Measurements from ENCODE around the gene CBX7. TPM values are rescaled to one million over a fixed set of nuclear protein-coding genes. Genes with fewer than 3 reads are reported as not detected.

Gene CBX7
- total RNA-seq, 1 donor from 2014 or later, result 0.71 TPM

- no peak overlapping the region for H3K27ac ChIP-seq
- peaks cover 30% of the 10 kb centered on the region for H3K4me1 ChIP-seq
- no peak overlapping the region for H3K27ac Mint-ChIP-seq
- no peaks in the 10 kb centered on the region for H3K27me3 ChIP-seq
- no peak overlapping the region for H3K4me3 Mint-ChIP-seq
- H3K4me1 Mint-ChIP-seq, result peaks cover 50% of the 10 kb centered on the region
- no peaks in the 10 kb centered on the region for H3K36me3 Mint-ChIP-seq
- no peaks in the 10 kb centered on the region for H3K9me3 ChIP-seq (ENCODE audit: low read depth)
- H4K20me1 ChIP-seq (ENCODE audit: low read depth), result peaks cover 8% of the 10 kb centered on the region
- no peak overlapping the region for H3K9ac ChIP-seq
- no peak overlapping the region for H2AFZ ChIP-seq (replicated peaks)
- H3K27me3 Mint-ChIP-seq (ENCODE audit: insufficient read depth, low read depth), result peaks cover 9% of the 10 kb centered on the region
- TF ChIP-seq CTCF (IDR thresholded peaks at IDR 0.05) (no peak), EZH2phosphoT487 (IDR thresholded peaks at IDR 0.05) (no peak), EZH2 (IDR thresholded peaks at IDR 0.05) (no peak)
- peaks cover 7% of the 10 kb centered on the region for H3K9me3 Mint-ChIP-seq
- H3K4me3 ChIP-seq, result no peak overlapping the region
- DNase-seq (ENCODE audit: low spot score), result no peak
- no peaks in the 10 kb centered on the region for H3K79me2 ChIP-seq (ENCODE audit: low read depth)
- H3K36me3 ChIP-seq, result no peaks in the 10 kb centered on the region
- H3K4me2 ChIP-seq, result peak overlapping the region; percentile 60
- H3F3A ChIP-seq (ENCODE audit: low read depth), result peaks cover 23% of the 10 kb centered on the region
These were observed 20.2 kb downstream of the CBX7 start for GRCh38 chr22:39132281-39132680.

GRCh38 chr22:39130892-39131855, 21.3 kb downstream of the CBX7 start:
- H3K27me3 ChIP-seq, result no peaks in the 10 kb centered on the region
- H3K4me3 Mint-ChIP-seq, result peak overlapping the region; percentile 54
- peak; percentile 89 for DNase-seq (ENCODE audit: low spot score)
- peaks cover 7% of the 10 kb centered on the region for H3K9me3 Mint-ChIP-seq
- H3K4me1 Mint-ChIP-seq, result peaks cover 47% of the 10 kb centered on the region
- H3K27me3 Mint-ChIP-seq (ENCODE audit: insufficient read depth, low read depth), result peaks cover 11% of the 10 kb centered on the region
- H3K79me2 ChIP-seq (ENCODE audit: low read depth), result no peaks in the 10 kb centered on the region
- no peak overlapping the region for H3K4me3 ChIP-seq
- no peaks in the 10 kb centered on the region for H3K36me3 ChIP-seq
- H2AFZ ChIP-seq (replicated peaks), result no peak overlapping the region
- no peaks in the 10 kb centered on the region for H3K36me3 Mint-ChIP-seq
- H4K20me1 ChIP-seq (ENCODE audit: low read depth), result peaks cover 8% of the 10 kb centered on the region
- H3F3A ChIP-seq (ENCODE audit: low read depth), result peaks cover 23% of the 10 kb centered on the region
- no peaks in the 10 kb centered on the region for H3K9me3 ChIP-seq (ENCODE audit: low read depth)
- peak overlapping the region; percentile 82 for H3K27ac Mint-ChIP-seq
- TF ChIP-seq EZH2 (IDR thresholded peaks at IDR 0.05) (no peak), CTCF (IDR thresholded peaks at IDR 0.05) (peak; percentile 19)
- H3K4me1 ChIP-seq, result peaks cover 30% of the 10 kb centered on the region
- no peak overlapping the region for H3K9ac ChIP-seq
- peak overlapping the region; percentile 53 for H3K27ac ChIP-seq
- H3K4me2 ChIP-seq, result peak overlapping the region; percentile 60

- Mint-ChIP-seq H3K9me3 (peaks cover 7% of the 10 kb centered on the region), H3K36me3 (no peaks in the 10 kb centered on the region)
- H3K27ac ChIP-seq, result peak overlapping the region; percentile 53
These were observed 22.3 kb downstream of the CBX7 start for GRCh38 chr22:39130152-39130704.

More at GRCh38 chr22:39130152-39130704, 22.3 kb downstream of the CBX7 start:
- no peak overlapping the region for H3K4me3 ChIP-seq
- peak overlapping the region; percentile 60 for H3K4me2 ChIP-seq
- Mint-ChIP-seq H3K4me1 (peaks cover 46% of the 10 kb centered on the region), H3K27me3 (ENCODE audit: insufficient read depth, low read depth) (peaks cover 11% of the 10 kb centered on the region), H3K27ac (peak overlapping the region; percentile 75), H3K4me3 (peak overlapping the region; percentile 54)
- no peak overlapping the region for H2AFZ ChIP-seq (replicated peaks)
- DNase-seq (ENCODE audit: low spot score), result peak; percentile 75
- no peaks in the 10 kb centered on the region for H3K27me3 ChIP-seq
- peaks cover 8% of the 10 kb centered on the region for H4K20me1 ChIP-seq (ENCODE audit: low read depth)
- peaks cover 23% of the 10 kb centered on the region for H3F3A ChIP-seq (ENCODE audit: low read depth)
- H3K9me3 ChIP-seq (ENCODE audit: low read depth), result no peaks in the 10 kb centered on the region
- H3K9ac ChIP-seq, result no peak overlapping the region
- TF ChIP-seq EZH2 (IDR thresholded peaks at IDR 0.05), result no peak
- TF ChIP-seq EZH2phosphoT487 (IDR thresholded peaks at IDR 0.05), result no peak
- TF ChIP-seq CTCF (IDR thresholded peaks at IDR 0.05), result no peak
- H3K4me1 ChIP-seq, result peaks cover 30% of the 10 kb centered on the region
- no peaks in the 10 kb centered on the region for H3K36me3 ChIP-seq
- no peaks in the 10 kb centered on the region for H3K79me2 ChIP-seq (ENCODE audit: low read depth)

Data from neural progenitor cell (in vitro differentiated cells).